Suprapubic skin (tissue), 4 donors: Measurements from ENCODE around the gene SEC14L3.
A peak's percentile ranks its signal among the peaks of the same experiment; 100 is the strongest.

Experiments
- CTCF ChIP-seq, 2 donors: fragments of 200-600 bp in 1 of 2; fragments of 450-650 bp in 1 of 2; sonication (generic) in 1 of 2; IDR thresholded peaks; one replicate each; pipeline ENCODE4 v1.5.1; 2016 to 2019; ENCODE audit warnings: antibody characterized with exemption in 2 of 2, mild to moderate bottlenecking in 1 of 2, moderate library complexity in 1 of 2
- EP300 ChIP-seq: sonication (generic); formaldehyde crosslinking; IDR thresholded peaks from one replicate; pipeline ENCODE4 v1.6.1; 2017; ENCODE audit warnings: antibody characterized with exemption
- POLR2A ChIP-seq, 2 donors: fragments of 450-650 bp; IDR thresholded peaks; one replicate each; pipeline ENCODE4 v1.6.1; 2017; ENCODE audit warnings: antibody characterized with exemption in 2 of 2, mild to moderate bottlenecking in 2 of 2, moderate library complexity in 2 of 2
- POLR2AphosphoS5 ChIP-seq, 3 donors: sonication (generic); formaldehyde crosslinking; IDR thresholded peaks; one replicate each; pipeline ENCODE4 v1.6.1; 2017; ENCODE audit warnings: antibody characterized with exemption in 3 of 3

- TF ChIP-seq CTCF (IDR thresholded peaks at IDR 0.05) (no peak), EP300 (no peak), POLR2AphosphoS5 (IDR thresholded peaks at IDR 0.05) (peak in 1 of 3 donors; percentile 82), POLR2A (IDR thresholded peaks at IDR 0.05) (no peak)
Observed at GRCh38 chr22:30422481-30423300, 49.1 kb downstream of the SEC14L3 start.
